Type B pancreatic cell (in vitro differentiated cells): ENCODE measurements around the gene DYNLL1. TPM values are rescaled to one million over a fixed set of nuclear protein-coding genes. Genes with fewer than 3 reads are reported as not detected.

ENCODE experiments used
- DNase-seq: peaks from one replicate; pipeline ENCODE4 v3.0.0; 2021; ENCODE audit warnings: mixed read lengths; ENCODE audit not compliant: unreplicated experiment; ENCODE audit errors: extremely low spot score
- H3K27ac Mint-ChIP-seq: 2 replicates; pipeline ENCODE4 v1.8.0; 2021; ENCODE audit warnings: mild to moderate bottlenecking, mixed read lengths
- H3K27me3 Mint-ChIP-seq: 2 replicates; pipeline ENCODE4 v1.8.0; 2021; ENCODE audit warnings: mixed read lengths
- H3K36me3 Mint-ChIP-seq: 2 replicates; pipeline ENCODE4 v1.8.0; 2021; ENCODE audit warnings: mixed read lengths
- H3K4me1 Mint-ChIP-seq: one replicate; pipeline ENCODE4 v1.8.0; 2021; ENCODE audit warnings: mixed read lengths; ENCODE audit not compliant: unreplicated experiment
- H3K4me3 Mint-ChIP-seq: 2 replicates; pipeline ENCODE4 v1.8.0; 2021; ENCODE audit warnings: mild to moderate bottlenecking, mixed read lengths
- H3K9me3 Mint-ChIP-seq: 2 replicates; pipeline ENCODE4 v1.8.0; 2021; ENCODE audit warnings: mixed read lengths
- total RNA-seq: library from RNA; stranded (reverse); gene quantifications from 2 replicates; pipeline ENCODE4 v1.2.1, GENCODE V29; 2021; ENCODE audit warnings: low replicate concordance
- TF ChIP-seq, protein P1 (sequence below): fragments of 200-600 bp; sonication (generic); conservative IDR thresholded peaks from 2 replicates; pipeline ENCODE4 v1.5.0; 2021; ENCODE audit warnings: antibody characterized with exemption, mild to moderate bottlenecking

DYNLL1 gene
- total RNA-seq, 1 donor from 2014 or later: 451 TPM

DNA sequence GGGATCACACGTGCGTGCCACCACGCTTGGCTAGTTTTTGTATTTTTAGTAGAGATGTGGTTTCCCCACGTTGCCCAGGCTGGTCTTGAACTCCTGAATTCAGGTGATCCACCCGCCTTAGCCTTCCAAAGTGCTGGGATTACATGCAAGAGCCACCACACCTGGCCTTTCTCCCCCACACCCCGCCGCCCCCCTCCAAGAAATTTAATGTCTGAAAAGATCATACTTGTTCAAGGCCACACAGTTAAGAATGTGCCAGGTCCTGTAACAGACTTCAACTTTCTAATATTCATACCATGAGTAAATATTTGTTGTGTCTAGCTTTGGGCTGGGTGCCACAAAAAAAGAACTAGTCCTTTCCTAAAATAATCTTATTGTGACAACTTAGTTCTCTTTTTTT lies 40.6 kb upstream of the DYNLL1 start:
- no peak overlapping the region for H3K27ac Mint-ChIP-seq
- TF ChIP-seq, protein P1, sequence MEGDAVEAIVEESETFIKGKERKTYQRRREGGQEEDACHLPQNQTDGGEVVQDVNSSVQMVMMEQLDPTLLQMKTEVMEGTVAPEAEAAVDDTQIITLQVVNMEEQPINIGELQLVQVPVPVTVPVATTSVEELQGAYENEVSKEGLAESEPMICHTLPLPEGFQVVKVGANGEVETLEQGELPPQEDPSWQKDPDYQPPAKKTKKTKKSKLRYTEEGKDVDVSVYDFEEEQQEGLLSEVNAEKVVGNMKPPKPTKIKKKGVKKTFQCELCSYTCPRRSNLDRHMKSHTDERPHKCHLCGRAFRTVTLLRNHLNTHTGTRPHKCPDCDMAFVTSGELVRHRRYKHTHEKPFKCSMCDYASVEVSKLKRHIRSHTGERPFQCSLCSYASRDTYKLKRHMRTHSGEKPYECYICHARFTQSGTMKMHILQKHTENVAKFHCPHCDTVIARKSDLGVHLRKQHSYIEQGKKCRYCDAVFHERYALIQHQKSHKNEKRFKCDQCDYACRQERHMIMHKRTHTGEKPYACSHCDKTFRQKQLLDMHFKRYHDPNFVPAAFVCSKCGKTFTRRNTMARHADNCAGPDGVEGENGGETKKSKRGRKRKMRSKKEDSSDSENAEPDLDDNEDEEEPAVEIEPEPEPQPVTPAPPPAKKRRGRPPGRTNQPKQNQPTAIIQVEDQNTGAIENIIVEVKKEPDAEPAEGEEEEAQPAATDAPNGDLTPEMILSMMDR: no peak
- DNase-seq: no peak

DNA sequence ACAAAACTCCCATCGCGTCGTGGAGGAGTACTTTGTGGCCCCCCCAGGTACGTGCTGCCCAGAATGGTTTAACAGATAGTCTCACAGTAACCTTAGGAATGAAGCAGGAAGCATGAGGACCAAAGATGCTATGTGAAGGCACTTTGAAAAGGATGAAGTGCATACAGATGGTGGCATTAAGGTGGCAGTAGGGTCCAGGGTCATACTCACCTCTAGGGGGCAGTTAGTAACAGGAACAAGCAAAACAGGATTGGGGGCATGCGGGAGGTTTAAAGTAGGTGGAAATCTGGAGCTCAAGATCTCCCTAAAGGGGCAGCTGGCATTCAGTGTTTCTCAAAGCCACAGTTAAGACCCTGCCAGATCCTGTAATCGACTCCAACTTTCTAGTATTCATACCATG lies 38.8 kb upstream of the DYNLL1 start:
- H3K9me3 Mint-ChIP-seq: no peaks in the 10 kb centered on the region
- peaks cover 25% of the 10 kb centered on the region for H3K36me3 Mint-ChIP-seq
- no peak for DNase-seq
- H3K4me3 Mint-ChIP-seq: no peak overlapping the region
- H3K27ac Mint-ChIP-seq: no peak overlapping the region
- H3K27me3 Mint-ChIP-seq: no peaks in the 10 kb centered on the region
- no peaks in the 10 kb centered on the region for H3K4me1 Mint-ChIP-seq
- TF ChIP-seq, protein P1: peak; percentile 57

More for the DNA sequence above, 40.6 kb upstream of the DYNLL1 start:
- Mint-ChIP-seq H3K27me3 (no peaks in the 10 kb centered on the region), H3K9me3 (no peaks in the 10 kb centered on the region), H3K4me3 (no peak overlapping the region), H3K36me3 (peaks cover 22% of the 10 kb centered on the region), H3K4me1 (no peaks in the 10 kb centered on the region)

DNA sequence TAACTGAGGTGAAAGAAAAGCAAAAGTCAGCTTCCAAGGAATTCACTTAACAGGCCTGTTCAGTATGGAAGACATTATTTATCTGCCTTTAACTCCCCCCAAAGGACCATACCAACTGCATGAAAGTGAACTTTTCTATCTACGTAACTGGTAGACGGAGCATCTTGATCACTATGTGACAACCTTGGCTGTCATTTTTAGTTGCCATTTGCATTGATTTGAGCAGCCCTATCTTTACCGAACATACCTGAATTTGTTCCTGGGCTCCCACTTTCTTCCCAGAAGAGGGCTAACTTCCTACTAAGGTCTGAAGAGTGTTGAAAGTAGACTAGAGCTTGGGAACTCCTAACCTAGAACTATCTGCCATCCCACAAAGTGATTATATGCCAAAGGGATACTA lies 35.8 kb upstream of the DYNLL1 start:
- H3K27me3 Mint-ChIP-seq: no peaks in the 10 kb centered on the region
- H3K36me3 Mint-ChIP-seq: peaks cover 28% of the 10 kb centered on the region
- H3K27ac Mint-ChIP-seq: no peak overlapping the region
- no peak for DNase-seq
- H3K4me1 Mint-ChIP-seq: peaks cover 5% of the 10 kb centered on the region
- no peak overlapping the region for H3K4me3 Mint-ChIP-seq
- H3K9me3 Mint-ChIP-seq: no peaks in the 10 kb centered on the region
- TF ChIP-seq, protein P1: no peak

DNA sequence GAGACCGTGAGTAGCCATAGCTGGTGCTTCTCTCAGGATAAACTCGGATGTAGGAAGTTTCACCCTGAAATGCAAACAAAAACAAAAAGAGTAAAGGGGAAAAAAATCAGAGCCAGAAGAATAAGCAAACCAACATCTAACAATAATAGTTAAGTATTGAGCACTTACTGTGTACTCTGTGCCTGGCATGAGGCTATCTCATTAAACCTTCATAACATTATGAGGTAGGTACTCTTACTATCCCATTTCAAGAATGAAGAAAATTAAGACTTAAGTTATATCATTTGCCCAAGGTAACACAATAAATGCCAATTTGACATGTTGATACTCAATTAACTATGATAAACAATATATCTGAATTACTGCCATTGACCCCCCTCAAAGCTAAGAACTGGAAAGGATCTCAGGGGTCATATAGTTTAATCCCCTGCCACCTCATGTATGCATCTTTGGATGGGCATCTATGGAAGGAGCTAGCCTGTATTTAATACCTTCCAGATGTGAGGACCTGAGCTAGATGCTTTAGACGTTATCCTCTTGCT lies 33.7 kb upstream of the DYNLL1 start:
- DNase-seq: no peak
- Mint-ChIP-seq H3K4me1 (peaks cover 18% of the 10 kb centered on the region), H3K27me3 (no peaks in the 10 kb centered on the region), H3K4me3 (no peak overlapping the region), H3K27ac (no peak overlapping the region), H3K36me3 (peaks cover 22% of the 10 kb centered on the region), H3K9me3 (no peaks in the 10 kb centered on the region)
- TF ChIP-seq, protein P1: no peak

DNA sequence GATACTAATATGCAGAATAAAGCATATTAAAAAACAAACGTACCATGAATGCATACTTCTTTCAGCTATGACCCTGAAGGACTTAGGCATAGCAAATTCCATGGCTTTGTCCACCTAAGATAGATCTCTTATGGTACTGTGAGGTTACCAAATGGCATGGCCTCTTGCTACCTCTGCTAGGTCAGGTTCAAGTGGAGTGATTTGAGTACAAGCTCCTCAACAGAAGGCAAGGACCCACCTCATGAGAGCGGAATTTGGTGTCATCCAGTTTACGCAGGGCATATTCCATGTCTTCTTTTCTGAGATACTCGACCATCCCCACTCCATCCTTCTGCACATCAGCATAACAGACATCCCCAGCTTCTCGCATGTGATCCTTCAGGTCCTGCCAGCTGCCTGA lies 32.2 kb upstream of the DYNLL1 start:
- Mint-ChIP-seq H3K27me3 (no peaks in the 10 kb centered on the region), H3K4me3 (no peak overlapping the region), H3K4me1 (peaks cover 23% of the 10 kb centered on the region), H3K36me3 (peaks cover 21% of the 10 kb centered on the region), H3K9me3 (no peaks in the 10 kb centered on the region), H3K27ac (no peak overlapping the region)
- no peak for DNase-seq
- TF ChIP-seq, protein P1: no peak

DNA sequence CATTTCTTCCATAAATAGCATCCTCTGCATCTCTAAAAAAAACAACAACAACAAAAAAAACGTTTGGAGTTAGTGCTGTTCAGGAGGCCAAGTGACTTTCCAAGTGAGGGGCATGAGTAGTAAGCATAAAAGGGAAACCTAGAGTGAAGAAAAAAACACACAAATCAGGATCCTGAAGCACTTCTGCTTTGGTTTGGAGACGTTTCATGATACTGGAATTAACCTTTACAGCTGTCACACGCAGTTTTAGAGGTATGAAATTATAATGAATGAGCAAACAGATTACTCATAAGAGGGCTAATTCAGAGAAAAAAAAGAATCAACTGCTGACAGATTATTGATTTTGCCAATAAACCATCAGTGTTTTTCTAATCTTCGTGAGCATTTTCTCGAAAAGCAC lies 30.2 kb upstream of the DYNLL1 start:
- TF ChIP-seq, protein P1: no peak
- H3K27ac Mint-ChIP-seq: no peak overlapping the region

More for the DNA sequence above, 30.2 kb upstream of the DYNLL1 start:
- Mint-ChIP-seq H3K36me3 (peaks cover 20% of the 10 kb centered on the region), H3K27me3 (no peaks in the 10 kb centered on the region), H3K4me3 (no peak overlapping the region), H3K9me3 (no peaks in the 10 kb centered on the region), H3K4me1 (peaks cover 27% of the 10 kb centered on the region)
- DNase-seq: no peak
